ENCODE data around the gene IQCE. TPM values are rescaled to one million over a fixed set of nuclear protein-coding genes. Genes with fewer than 3 reads are reported as not detected.

IQCE gene
- total RNA-seq, 1 donor from 2014 or later: 29.6 TPM

GRCh38 chr7:2663121-2663886 lies 104.5 kb downstream of the IQCE start:
- Mint-ChIP-seq H3K4me3 (no peak overlapping the region), H3K36me3 (peaks cover 3% of the 10 kb centered on the region), H3K9me3 (no peaks in the 10 kb centered on the region), H3K27ac (peak overlapping the region; percentile 25), H3K27me3 (ENCODE audit: low read depth) (peaks cover 4% of the 10 kb centered on the region), H3K4me1 (no peaks in the 10 kb centered on the region)
- no peak for TF ChIP-seq CTCF (IDR thresholded peaks at IDR 0.05; ENCODE audit: unreplicated experiment)
- DNase-seq (ENCODE audit: low spot score in 2 of 2, unreplicated experiment in 2 of 2): no peak

DNA sequence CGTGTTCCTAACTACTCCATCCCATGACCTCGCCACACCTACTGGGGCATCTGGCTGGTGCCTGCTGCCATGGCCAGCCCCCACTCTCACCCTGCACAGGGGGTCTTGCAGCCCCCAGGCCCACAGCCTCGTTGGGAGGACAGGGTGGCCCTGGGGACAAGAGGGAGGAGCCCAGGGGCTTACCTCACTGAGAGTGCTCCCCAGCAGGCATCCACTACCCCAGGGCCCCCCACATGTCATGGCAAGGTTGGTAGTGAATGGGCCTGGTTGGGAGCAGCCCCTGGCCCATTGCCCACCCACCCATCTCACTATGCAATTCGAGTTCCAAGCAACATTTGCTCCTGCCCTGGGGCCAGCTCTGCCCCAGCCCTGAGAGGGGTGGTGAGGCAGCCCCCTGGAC lies 105.2 kb downstream of the IQCE start:
- H3K9me3 Mint-ChIP-seq: no peaks in the 10 kb centered on the region
- H3K27ac Mint-ChIP-seq: no peak overlapping the region

More for the DNA sequence above, 105.2 kb downstream of the IQCE start:
- no peak overlapping the region for H3K4me3 Mint-ChIP-seq
- peaks cover 4% of the 10 kb centered on the region for H3K27me3 Mint-ChIP-seq (ENCODE audit: low read depth)
- no peaks in the 10 kb centered on the region for H3K4me1 Mint-ChIP-seq
- no peak for DNase-seq (ENCODE audit: low spot score in 2 of 2, unreplicated experiment in 2 of 2)
- H3K36me3 Mint-ChIP-seq: peaks cover 3% of the 10 kb centered on the region
- no peak for TF ChIP-seq CTCF (IDR thresholded peaks at IDR 0.05; ENCODE audit: unreplicated experiment)

Small RNA genes within 50 kb of the gene (microRNA-seq; reads per million reads assigned to microRNA genes)
- gene MIR4648: not detected

Other genes with a start within 250 kb of the IQCE start
- gene SNX8, start 244.5 kb upstream of the IQCE start, total RNA-seq: 35.3 to 42.6 TPM (median 41.2 TPM) in 3 replicates
- 198 to 200 TPM (median 199 TPM) in 3 replicates for gene EIF3B, start 204.2 kb upstream of the IQCE start, total RNA-seq
- gene CHST12, start 155.4 kb upstream of the IQCE start, total RNA-seq: 20.0 to 22.4 TPM (median 20.4 TPM) in 3 replicates
- gene GRIFIN, start 82.6 kb upstream of the IQCE start, total RNA-seq: not detected in 3 replicates
- 16.0 to 19.0 TPM (median 16.3 TPM) in 3 replicates for gene LFNG, start 39.2 kb upstream of the IQCE start, total RNA-seq
- 44.2 to 47.6 TPM (median 46.8 TPM) in 3 replicates for gene BRAT1, start 3.5 kb upstream of the IQCE start, total RNA-seq
- gene TTYH3, start 73.0 kb downstream of the IQCE start, total RNA-seq: 282 to 296 TPM (median 282 TPM) in 3 replicates
- 0.05 to 0.49 TPM (median 0.13 TPM) in 3 replicates for gene AMZ1, start 129.2 kb downstream of the IQCE start, total RNA-seq